Measurements from ENCODE around the gene SGPL1. TPM values are rescaled to one million over a fixed set of nuclear protein-coding genes. Genes with fewer than 3 reads are reported as not detected.
"Not testable (repeated sequence)": the region's sequence is repeated elsewhere in the genome, so short reads cannot be mapped to it uniquely, and the experiment has no call there.

SGPL1 gene, protein sequence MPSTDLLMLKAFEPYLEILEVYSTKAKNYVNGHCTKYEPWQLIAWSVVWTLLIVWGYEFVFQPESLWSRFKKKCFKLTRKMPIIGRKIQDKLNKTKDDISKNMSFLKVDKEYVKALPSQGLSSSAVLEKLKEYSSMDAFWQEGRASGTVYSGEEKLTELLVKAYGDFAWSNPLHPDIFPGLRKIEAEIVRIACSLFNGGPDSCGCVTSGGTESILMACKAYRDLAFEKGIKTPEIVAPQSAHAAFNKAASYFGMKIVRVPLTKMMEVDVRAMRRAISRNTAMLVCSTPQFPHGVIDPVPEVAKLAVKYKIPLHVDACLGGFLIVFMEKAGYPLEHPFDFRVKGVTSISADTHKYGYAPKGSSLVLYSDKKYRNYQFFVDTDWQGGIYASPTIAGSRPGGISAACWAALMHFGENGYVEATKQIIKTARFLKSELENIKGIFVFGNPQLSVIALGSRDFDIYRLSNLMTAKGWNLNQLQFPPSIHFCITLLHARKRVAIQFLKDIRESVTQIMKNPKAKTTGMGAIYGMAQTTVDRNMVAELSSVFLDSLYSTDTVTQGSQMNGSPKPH
- total RNA-seq, result 10 to 100 TPM; 23.9 to 30.8 TPM

DNA sequence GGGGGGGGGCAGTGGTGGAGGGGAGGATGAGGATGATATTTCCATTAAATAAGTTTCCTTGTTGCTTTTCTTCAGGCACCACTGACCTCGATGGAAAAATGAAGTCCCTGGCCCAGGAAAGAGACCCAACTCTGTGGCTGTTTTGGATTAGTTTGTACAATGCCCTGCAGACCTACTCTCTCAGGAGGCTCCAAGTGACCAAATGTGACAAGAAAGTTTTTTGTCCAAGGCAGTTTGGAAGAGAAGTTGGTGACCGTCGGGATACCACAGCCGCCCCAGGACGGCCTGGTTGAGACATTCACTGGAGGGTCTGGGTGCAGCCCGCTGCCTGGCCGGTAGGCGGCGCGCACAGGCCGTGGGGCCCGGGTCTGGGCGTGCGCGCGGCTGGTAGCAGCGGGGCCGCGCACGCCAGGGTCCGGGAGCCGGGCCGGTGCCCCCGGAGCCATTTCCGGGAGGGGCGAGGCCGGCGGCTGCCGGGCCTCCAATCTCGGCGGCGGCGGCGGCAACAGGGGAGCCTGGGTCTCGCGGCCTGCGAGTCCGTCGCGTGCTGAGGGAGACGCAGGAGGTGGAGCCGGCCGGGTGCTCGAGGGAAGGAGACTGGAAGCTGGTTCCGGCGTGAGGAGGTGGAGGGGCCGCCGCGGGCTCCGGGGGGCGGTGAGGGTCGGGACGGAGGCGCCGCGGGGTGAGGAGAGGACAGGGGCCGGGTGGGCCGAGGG is at the start of gene SGPL1:
Gene SGPL1 (plus strand): TSS at position 445 of the 716 bp plus-strand sequence. CDS start 906 bp downstream, outside the sequence.
- Mint-ChIP-seq H3K27ac (peak within 1 kb of the TSS; percentile 95), H3K4me1 (peaks cover 22% of the 10 kb centered on the region), H3K27me3 (no peaks in the 10 kb centered on the region), H3K4me3 (peak within 1 kb of the TSS; percentile 96), H3K36me3 (ENCODE audit: low read depth) (peaks cover 45% of the 10 kb centered on the region), H3K9me3 (no peaks in the 10 kb centered on the region)
- ATAC-seq (replicated peaks), result peak; percentile 93

DNA sequence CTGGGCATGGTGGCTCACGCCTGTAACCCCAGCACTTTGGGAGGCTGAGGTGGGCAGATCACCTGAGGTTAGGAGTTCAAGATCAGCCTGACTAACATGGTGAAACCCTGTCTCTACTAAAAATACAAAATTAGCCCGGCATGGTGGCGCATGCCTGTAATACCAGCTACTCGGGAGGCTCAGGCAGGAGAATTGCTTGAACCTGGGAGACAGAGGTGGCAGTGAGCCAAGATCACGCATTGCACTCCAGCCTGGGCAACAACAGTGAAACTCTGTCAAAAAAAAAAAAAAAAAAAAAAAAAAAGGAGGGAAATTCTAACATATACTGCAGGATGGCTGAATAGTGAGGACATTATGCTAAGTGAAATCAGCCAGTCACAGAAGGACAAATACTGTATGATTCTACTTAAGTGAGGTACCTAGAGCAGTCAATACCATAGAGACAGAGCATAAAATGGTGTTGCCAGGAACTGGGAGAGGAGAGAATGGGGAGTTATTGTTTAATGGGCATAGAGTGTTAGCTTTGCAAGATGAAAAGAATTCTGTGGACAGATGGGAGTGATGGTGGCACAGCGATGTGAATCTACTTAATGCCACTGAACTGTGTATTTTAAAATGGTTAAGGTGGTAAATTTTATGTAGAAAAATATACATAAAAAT is 47.6 kb upstream of the SGPL1 start:
- not testable (repeated sequence) for ATAC-seq (replicated peaks); H3K36me3 Mint-ChIP-seq (ENCODE audit: low read depth); H3K4me3 Mint-ChIP-seq; H3K27ac Mint-ChIP-seq; H3K4me1 Mint-ChIP-seq; H3K27me3 Mint-ChIP-seq; H3K9me3 Mint-ChIP-seq

DNA sequence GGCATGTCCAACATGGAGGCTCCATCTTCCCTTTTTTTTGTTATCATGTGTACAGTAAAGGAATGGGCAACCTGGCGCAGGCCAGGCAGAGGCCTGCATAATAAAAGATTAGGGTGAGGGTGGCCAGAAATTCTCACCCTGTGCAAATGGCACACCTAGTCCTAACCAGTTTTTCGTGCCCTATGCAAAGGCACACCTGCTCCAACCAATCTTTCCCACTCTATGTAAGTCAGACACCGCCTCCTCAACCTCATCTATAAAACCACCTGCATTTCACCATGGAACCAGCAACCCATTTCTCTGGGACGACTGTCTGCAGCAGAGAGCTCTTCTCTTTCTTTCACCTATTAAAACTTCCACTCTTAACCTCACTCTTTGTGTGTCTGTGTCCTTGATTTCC is 46.6 kb upstream of the SGPL1 start:
- no peaks in the 10 kb centered on the region for H3K9me3 Mint-ChIP-seq
- ATAC-seq (replicated peaks), result no peak
- H3K27me3 Mint-ChIP-seq, result peaks cover 7% of the 10 kb centered on the region
- H3K4me1 Mint-ChIP-seq, result no peaks in the 10 kb centered on the region
- no peaks in the 10 kb centered on the region for H3K36me3 Mint-ChIP-seq (ENCODE audit: low read depth)
- H3K27ac Mint-ChIP-seq, result no peak overlapping the region
- no peak overlapping the region for H3K4me3 Mint-ChIP-seq

DNA sequence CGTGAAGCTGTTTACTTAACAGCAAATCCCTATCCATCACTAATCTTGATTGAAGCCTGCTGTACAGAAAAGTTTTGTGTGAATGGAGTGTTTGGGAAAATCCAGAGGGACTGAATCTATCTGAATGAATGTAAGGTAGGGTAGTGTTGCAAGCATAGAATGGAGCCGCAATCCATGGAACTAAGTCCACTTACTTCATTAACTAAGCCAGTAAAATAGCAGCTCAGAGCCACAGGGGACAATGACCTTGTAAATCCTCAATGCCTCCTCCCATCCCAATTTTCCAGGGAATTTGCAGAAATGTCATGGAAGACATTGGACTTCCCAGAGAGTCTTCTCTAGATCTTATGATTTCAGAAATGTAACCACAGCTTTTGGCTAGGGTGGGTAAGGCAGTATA is 45.7 kb upstream of the SGPL1 start:
- no peak overlapping the region for H3K4me3 Mint-ChIP-seq
- ATAC-seq (replicated peaks), result no peak
- H3K27ac Mint-ChIP-seq, result no peak overlapping the region
- no peaks in the 10 kb centered on the region for H3K9me3 Mint-ChIP-seq
- H3K4me1 Mint-ChIP-seq, result no peaks in the 10 kb centered on the region
- H3K27me3 Mint-ChIP-seq, result peaks cover 7% of the 10 kb centered on the region
- H3K36me3 Mint-ChIP-seq (ENCODE audit: low read depth), result no peaks in the 10 kb centered on the region

DNA sequence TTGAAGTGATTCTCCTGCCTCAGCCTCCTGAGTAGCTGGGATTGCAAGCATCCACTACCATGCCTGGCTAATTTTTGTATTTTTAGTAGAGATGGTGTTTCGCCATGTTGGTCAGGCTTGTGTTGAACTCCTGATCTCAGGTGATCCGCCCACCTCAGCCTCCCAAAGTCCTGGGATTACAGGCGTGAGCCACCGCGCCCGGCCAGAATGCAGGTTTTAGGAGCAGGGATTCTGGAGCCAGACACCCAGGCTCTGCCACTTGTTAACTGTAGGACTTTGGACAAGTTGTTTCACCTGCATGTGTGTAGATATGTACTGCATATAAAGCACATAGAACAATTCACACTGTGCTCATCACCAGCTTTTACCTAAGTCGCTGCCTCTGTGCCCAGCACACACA is 45.2 kb upstream of the SGPL1 start:
- H3K4me1 Mint-ChIP-seq; H3K4me3 Mint-ChIP-seq; H3K36me3 Mint-ChIP-seq (ENCODE audit: low read depth); ATAC-seq (replicated peaks); H3K27ac Mint-ChIP-seq; H3K27me3 Mint-ChIP-seq; H3K9me3 Mint-ChIP-seq: not testable (repeated sequence)

DNA sequence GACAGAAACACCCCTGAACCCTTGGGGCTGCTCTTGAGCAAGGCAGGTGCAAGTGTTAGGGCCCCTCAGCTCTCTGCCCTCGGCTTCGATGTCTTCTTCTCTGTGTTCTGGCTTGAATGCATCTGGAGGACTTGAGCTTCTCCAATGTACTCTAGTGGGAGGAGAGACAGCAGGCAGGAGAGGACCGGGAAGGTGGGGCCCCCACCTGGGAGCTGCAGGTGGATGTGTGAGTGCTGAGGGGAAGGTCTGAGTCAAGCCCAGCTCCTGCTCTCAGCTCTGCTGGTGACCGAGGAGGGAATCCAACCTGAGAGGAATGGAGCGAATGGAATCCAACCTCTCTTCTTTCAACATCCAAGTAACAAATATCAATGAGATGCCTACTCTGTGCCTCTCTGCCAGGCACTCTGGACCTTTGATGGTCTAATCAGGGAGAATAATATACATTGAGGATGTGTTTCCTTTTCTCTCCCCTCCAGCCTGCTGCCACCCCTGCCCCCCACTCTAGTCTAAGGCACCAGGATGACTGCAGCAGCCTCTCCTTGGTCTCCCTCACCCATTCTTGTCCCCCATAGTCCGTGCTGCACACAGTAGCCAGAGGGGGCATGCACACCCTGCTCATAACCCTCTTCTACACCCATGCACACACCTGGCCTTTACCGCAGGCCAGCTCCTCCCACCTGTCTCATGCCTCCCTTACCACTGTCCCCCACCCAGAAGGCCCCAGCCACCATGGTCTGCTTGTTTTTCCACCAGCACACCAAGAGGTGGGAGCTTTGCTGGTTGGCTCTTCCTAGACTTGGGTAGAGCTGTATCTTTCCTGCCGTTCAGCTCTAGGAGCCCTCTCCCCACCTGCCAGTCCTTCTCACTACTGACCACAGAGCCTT is 44.2 kb upstream of the SGPL1 start:
- Mint-ChIP-seq H3K9me3 (no peaks in the 10 kb centered on the region), H3K36me3 (ENCODE audit: low read depth) (no peaks in the 10 kb centered on the region), H3K4me3 (no peak overlapping the region)

DNA sequence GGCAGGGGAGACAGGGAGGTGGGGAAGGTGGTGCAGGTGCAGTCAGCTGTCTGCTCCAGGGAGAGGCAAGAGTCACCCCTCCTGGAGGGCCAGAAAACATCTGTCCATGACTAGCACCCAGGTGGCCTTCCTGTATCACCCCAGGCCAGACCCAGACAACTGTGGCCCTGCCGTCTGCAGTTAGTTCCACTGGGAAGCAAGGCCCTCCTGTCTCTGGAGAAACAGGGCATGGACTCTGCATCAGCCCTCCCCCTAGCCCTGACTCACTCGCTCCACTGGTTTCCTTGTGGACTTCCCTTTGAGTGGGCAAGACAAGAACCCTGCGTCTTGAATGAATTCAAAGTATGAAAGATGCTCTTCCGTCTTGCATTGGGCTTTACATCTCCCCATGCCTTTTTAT is 43.1 kb upstream of the SGPL1 start:
- Mint-ChIP-seq H3K4me1 (no peaks in the 10 kb centered on the region), H3K9me3 (no peaks in the 10 kb centered on the region), H3K27me3 (peaks cover 3% of the 10 kb centered on the region), H3K27ac (no peak overlapping the region), H3K4me3 (no peak overlapping the region), H3K36me3 (ENCODE audit: low read depth) (no peaks in the 10 kb centered on the region)
- no peak for ATAC-seq (replicated peaks)

More for the DNA sequence above, 44.2 kb upstream of the SGPL1 start:
- no peak for ATAC-seq (replicated peaks)
- no peak overlapping the region for H3K27ac Mint-ChIP-seq
- H3K4me1 Mint-ChIP-seq, result no peaks in the 10 kb centered on the region
- peaks cover 6% of the 10 kb centered on the region for H3K27me3 Mint-ChIP-seq

DNA sequence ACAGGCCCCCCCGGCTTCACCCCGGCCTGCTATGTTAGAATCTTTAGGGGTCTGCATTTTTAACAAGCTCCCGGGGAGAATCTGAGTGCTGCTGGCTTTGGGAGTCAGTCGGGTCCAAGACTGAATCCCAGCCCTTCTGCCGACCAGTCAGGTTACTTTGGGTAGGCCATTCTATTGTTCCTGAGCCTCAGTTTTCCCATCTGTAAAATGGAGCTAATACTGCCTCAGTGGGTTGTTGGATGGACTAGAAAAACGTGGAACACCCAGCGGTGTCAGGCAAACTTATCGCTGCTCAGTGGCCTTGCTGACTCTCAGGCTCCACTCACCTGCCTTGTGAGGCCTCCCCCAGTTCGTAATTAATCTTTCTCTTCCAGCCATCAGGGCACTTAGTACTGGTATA is 42.3 kb upstream of the SGPL1 start:
- peaks cover under 1% of the 10 kb centered on the region for H3K27me3 Mint-ChIP-seq
- ATAC-seq (replicated peaks), result no peak

DNA sequence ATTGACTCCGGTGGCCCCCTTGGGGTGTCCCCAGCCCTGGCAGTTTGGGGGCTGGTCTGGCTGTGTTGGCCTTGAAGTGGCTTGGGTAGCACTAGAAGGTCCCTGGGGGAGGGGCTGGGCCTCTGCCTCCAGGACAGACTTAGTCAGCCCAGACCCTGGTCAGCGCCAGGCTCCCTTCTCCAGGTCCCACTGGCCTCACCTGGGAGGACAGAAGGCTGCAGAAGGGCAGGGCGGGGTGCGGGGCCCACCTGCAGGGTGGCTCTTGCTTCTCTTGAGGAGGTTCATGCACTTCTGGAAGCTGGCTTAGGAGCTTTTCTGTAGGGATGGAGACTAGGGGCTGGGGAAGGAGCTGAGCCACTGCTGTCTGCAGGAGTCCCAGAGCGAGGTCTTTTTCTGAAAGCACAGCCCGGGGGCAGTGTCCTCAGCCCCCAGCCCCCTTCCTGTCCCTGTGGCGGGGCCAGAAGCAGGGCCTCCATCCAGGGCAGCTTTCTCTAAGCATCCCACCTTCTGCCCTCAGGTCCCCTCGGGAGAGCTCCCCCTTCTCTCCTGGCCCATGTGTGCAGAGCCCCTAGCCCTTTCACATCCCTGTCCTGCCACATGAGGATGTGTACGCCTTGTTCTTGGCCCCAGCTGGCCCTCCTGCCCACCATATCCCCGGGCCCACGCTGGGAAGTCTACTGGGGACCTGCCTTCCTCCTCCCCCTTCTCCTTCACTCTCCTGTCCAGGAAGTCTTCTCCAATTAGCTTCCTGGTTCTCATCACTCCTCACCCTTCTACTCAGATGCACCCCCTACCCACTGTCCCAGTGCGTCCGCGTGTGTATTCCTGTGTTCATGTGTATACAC is 41.6 kb upstream of the SGPL1 start:
- Mint-ChIP-seq H3K4me1 (no peaks in the 10 kb centered on the region), H3K4me3 (no peak overlapping the region), H3K27ac (peak overlapping the region; percentile 10), H3K9me3 (no peaks in the 10 kb centered on the region), H3K27me3 (no peaks in the 10 kb centered on the region), H3K36me3 (ENCODE audit: low read depth) (no peaks in the 10 kb centered on the region)
- no peak for ATAC-seq (replicated peaks)

More for the DNA sequence above, 42.3 kb upstream of the SGPL1 start:
- no peaks in the 10 kb centered on the region for H3K36me3 Mint-ChIP-seq (ENCODE audit: low read depth)
- no peak overlapping the region for H3K27ac Mint-ChIP-seq
- H3K9me3 Mint-ChIP-seq, result no peaks in the 10 kb centered on the region
- H3K4me3 Mint-ChIP-seq, result no peak overlapping the region
- no peaks in the 10 kb centered on the region for H3K4me1 Mint-ChIP-seq

DNA sequence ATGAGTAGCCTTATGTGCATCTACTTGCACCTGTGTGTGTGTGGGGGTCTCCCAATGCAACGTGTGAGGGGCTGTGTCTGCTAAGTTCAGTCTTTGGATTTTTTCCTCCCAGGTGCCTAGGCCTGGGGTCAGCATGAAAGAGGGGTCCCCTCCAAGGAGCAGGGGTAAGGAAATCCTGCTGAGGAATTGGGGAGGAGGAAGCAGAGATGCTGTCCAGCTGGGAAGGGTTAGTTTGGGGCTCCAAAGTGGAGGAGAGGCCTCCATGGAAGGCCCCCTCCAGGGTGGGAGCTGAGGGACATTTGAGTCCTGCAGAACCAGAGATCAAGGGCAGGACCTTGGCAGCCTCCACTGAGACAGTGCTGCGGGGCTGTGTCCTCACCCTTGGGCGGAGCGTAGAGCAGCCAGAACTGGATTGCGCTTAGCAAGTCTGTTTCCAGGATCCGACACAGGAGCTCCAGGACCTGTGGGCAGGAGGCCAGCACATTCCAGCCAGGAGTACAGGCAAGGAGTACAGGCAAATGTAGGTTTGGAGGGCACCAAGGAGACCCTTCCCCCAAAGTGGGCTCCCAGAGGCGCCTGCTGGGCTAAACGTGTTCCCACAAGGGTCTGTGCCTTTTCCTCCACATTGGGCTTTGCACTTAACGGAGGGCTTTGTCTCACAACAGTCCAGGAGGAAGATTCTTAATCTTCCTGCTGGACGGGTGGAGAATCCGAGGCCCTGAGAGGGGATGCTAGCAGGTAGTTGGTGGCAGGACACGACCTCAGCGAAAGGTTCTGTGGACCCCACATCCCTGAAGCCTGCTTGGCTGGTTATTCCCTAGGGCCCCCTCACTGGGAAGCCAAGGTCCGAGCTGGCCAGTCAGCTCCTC is 40.7 kb upstream of the SGPL1 start:
- Mint-ChIP-seq H3K27ac (peak overlapping the region; percentile 10), H3K9me3 (no peaks in the 10 kb centered on the region), H3K4me3 (no peak overlapping the region), H3K36me3 (ENCODE audit: low read depth) (no peaks in the 10 kb centered on the region), H3K4me1 (no peaks in the 10 kb centered on the region), H3K27me3 (no peaks in the 10 kb centered on the region)
- ATAC-seq (replicated peaks), result no peak

DNA sequence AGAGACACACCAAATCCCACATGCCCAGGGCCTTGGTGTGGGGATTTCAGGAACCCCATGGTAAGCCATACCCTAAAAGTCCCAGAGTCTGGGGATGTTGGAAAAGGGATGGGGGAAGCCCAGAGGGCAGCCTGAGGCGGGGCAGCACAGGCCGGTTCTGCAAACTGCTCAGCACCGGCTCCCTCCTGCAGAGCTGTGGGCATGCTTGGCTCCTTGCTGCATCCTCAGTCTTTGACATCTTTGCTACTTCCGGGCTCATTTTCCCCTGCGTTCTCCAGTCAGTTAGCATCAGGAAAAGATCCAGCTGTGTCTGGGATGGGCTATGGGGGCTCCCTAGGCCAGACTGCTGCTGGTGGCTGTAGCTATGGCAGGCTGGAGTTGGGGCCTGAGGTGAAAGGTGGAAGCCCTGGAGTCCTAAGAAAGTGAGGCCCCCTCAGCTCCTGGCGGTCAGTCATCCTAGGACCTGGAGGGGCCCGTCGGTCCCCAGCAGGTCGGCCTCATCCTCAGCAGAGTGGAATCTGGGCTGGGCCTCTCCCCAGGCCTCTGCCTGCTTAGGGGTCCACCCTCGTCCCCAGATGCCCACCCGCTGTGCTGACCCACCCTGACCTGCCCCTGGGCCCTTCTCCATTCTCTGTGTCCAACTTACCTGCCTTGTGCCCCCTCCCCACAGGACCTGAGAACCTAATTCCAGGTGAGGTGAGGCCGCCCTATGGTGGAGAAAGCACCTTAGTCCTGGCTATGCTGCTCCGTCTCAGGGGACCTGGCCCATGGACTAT is 39.9 kb upstream of the SGPL1 start:
- Mint-ChIP-seq H3K27me3 (no peaks in the 10 kb centered on the region), H3K4me3 (no peak overlapping the region), H3K36me3 (ENCODE audit: low read depth) (no peaks in the 10 kb centered on the region), H3K27ac (no peak overlapping the region), H3K9me3 (no peaks in the 10 kb centered on the region), H3K4me1 (no peaks in the 10 kb centered on the region)
- no peak for ATAC-seq (replicated peaks)

DNA sequence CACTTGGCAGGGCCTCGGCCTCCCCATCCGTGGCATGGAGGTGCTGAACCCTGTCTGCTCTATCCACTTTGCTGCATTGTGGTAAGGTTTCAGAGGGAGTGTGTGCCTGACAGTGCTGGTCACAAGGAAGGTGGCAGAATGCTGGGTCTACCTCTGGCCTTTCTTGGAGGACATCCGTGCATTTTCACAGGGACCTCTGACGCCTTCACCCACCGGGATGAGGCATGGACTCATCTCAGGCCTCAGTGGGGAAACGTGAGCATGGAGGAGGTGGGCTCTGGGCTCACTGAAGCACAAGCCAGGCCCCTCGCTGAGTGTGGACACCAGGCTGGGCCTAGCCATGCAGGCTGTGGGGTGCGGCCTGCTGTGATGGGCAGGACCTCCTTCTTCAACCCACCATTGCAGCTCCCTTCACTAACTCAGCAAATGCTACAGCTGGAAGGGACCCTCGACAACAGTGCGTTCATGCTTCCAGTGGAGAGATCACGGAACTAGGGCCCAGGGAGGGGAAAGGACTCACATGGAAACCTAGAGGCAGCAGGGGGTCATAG is 39.2 kb upstream of the SGPL1 start:
- Mint-ChIP-seq H3K27ac (no peak overlapping the region), H3K9me3 (no peaks in the 10 kb centered on the region), H3K4me3 (no peak overlapping the region), H3K36me3 (ENCODE audit: low read depth) (no peaks in the 10 kb centered on the region), H3K4me1 (no peaks in the 10 kb centered on the region), H3K27me3 (no peaks in the 10 kb centered on the region)
- ATAC-seq (replicated peaks), result no peak
